ENCODE measurements around the gene CMPK1.
"Not testable (repeated sequence)": the region's sequence is repeated elsewhere in the genome, so short reads cannot be mapped to it uniquely, and the experiment has no call there.

Gene CMPK1

GRCh38 chr1:47338249-47339077, 4.9 kb downstream of the CMPK1 start:
- no peak for DNase-seq (ENCODE audit: low spot score)

- no peak for DNase-seq (ENCODE audit: low spot score)
Measured at GRCh38 chr1:47340227-47340626, 6.6 kb downstream of the CMPK1 start.

GRCh38 chr1:47346979-47347378, 13.4 kb downstream of the CMPK1 start:
- not testable (repeated sequence) for DNase-seq (ENCODE audit: low spot score)

GRCh38 chr1:47347735-47348134, 14.1 kb downstream of the CMPK1 start:
- DNase-seq (ENCODE audit: low spot score), result no peak

GRCh38 chr1:47348246-47348645, 14.7 kb downstream of the CMPK1 start:
- DNase-seq (ENCODE audit: low spot score), result no peak

GRCh38 chr1:47351305-47351704, 17.7 kb downstream of the CMPK1 start:
- DNase-seq (ENCODE audit: low spot score), result no peak

- no peak for DNase-seq (ENCODE audit: low spot score)
Measured at GRCh38 chr1:47361380-47361779, 27.8 kb downstream of the CMPK1 start.

- no peak for DNase-seq (ENCODE audit: low spot score)
Measured at GRCh38 chr1:47362828-47363227, 29.2 kb downstream of the CMPK1 start.

GRCh38 chr1:47367651-47368050, 34.1 kb downstream of the CMPK1 start:
- DNase-seq (ENCODE audit: low spot score), result no peak

GRCh38 chr1:47371016-47371517, 37.5 kb downstream of the CMPK1 start:
- no peak for DNase-seq (ENCODE audit: low spot score)

GRCh38 chr1:47374501-47374900, 40.9 kb downstream of the CMPK1 start:
- no peak for DNase-seq (ENCODE audit: low spot score)

- DNase-seq (ENCODE audit: low spot score), result no peak
Measured at GRCh38 chr1:47378147-47378546, 44.6 kb downstream of the CMPK1 start.

GRCh38 chr1:47380699-47381098, 47.1 kb downstream of the CMPK1 start:
- no peak for DNase-seq (ENCODE audit: low spot score)

GRCh38 chr1:47382399-47382983, 48.9 kb downstream of the CMPK1 start:
- DNase-seq (ENCODE audit: low spot score), result no peak

GRCh38 chr1:47384083-47384482, 50.5 kb downstream of the CMPK1 start:
- DNase-seq (ENCODE audit: low spot score), result no peak

- no peak for DNase-seq (ENCODE audit: low spot score)
Measured at GRCh38 chr1:47385020-47385419, 51.4 kb downstream of the CMPK1 start.

GRCh38 chr1:47386268-47386667, 52.7 kb downstream of the CMPK1 start:
- no peak for DNase-seq (ENCODE audit: low spot score)

- DNase-seq (ENCODE audit: low spot score), result no peak
Measured at GRCh38 chr1:47388030-47388890, 54.7 kb downstream of the CMPK1 start.

GRCh38 chr1:47388891-47389238, 55.3 kb downstream of the CMPK1 start:
- DNase-seq (ENCODE audit: low spot score), result peak; percentile 70

- DNase-seq (ENCODE audit: low spot score), result no peak
Measured at GRCh38 chr1:47389731-47390130, 56.1 kb downstream of the CMPK1 start.

GRCh38 chr1:47390843-47391242, 57.3 kb downstream of the CMPK1 start:
- DNase-seq (ENCODE audit: low spot score), result no peak

- DNase-seq (ENCODE audit: low spot score), result no peak
Measured at GRCh38 chr1:47393141-47393540, 59.6 kb downstream of the CMPK1 start.

- DNase-seq (ENCODE audit: low spot score), result no peak
Measured at GRCh38 chr1:47395433-47395832, 61.8 kb downstream of the CMPK1 start.
